Cardiac muscle cell (in vitro differentiated cells and primary cell): ENCODE results near the gene MIEN1. TPM values are rescaled to one million over a fixed set of nuclear protein-coding genes. Genes with fewer than 3 reads are reported as not detected.
"Not testable (repeated sequence)": the region's sequence is repeated elsewhere in the genome, so short reads cannot be mapped to it uniquely, and the experiment has no call there.

Experiments
- DNase-seq, 2 donors: peaks; one replicate each; pipeline versions ENCODE4 v3.0.0 to v3.0.0-alpha.2; 2010 to 2017; ENCODE audit warnings: low read depth in 1 of 2, low spot score in 1 of 2
- H3K27ac ChIP-seq: fragments of 200-600 bp; sonication (generic); 2 replicates; pipeline ENCODE4 v1.5.1; 2016
- H3K27me3 ChIP-seq: fragments of 200-600 bp; sonication (generic); 2 replicates; pipeline ENCODE4 v1.6.0; 2016; ENCODE audit warnings: control low read depth
- H3K36me3 ChIP-seq: fragments of 200-600 bp; sonication (generic); 2 replicates; pipeline ENCODE4 v1.5.1; 2016; ENCODE audit warnings: control low read depth
- H3K4me1 ChIP-seq: fragments of 200-600 bp; sonication (generic); 2 replicates; pipeline ENCODE4 v1.8.1; 2017; ENCODE audit warnings: low read depth, mild to moderate bottlenecking, mixed run types
- H3K4me3 ChIP-seq: fragments of 200-600 bp; sonication (generic); 2 replicates; pipeline ENCODE4 v1.5.1; 2016; ENCODE audit warnings: mild to moderate bottlenecking
- H3K9me3 ChIP-seq: fragments of 200-600 bp; sonication (generic); 2 replicates; pipeline ENCODE4 v1.5.1; 2017; ENCODE audit warnings: low read depth, mild to moderate bottlenecking, control low read depth
- CTCF ChIP-seq: IDR thresholded peaks from 2 replicates; pipeline ENCODE4 v1.5.1; 2012; ENCODE audit warnings: low read depth, mild to moderate bottlenecking, low read length
- polyA plus RNA-seq: library from polyadenylated mRNA; unstranded; fragments of >200 nt; fragmentation: Nextera tagmentation; extraction: Ambion mirVana; gene quantifications from 2 replicates; pipeline ENCODE4 v1.2.1, GENCODE V29; 2016
- total RNA-seq: library from RNA; depleted of rRNA; stranded (reverse); fragments of >200 nt; gene quantifications from 2 replicates; pipeline ENCODE4 v1.2.3, GENCODE V29; 2016

MIEN1 gene
- total and polyA plus RNA-seq, 2 experiments from 2014 or later = 64.3 to 87.8 TPM

GRCh38 chr17:39765175-39765574, 34.8 kb upstream of the MIEN1 start:
- Histone ChIP-seq H3K27ac (no peak overlapping the region), H3K4me1 (peaks cover 8% of the 10 kb centered on the region), H3K9me3 (no peaks in the 10 kb centered on the region), H3K36me3 (no peaks in the 10 kb centered on the region), H3K27me3 (no peaks in the 10 kb centered on the region), H3K4me3 (no peak overlapping the region)
- no peak for TF ChIP-seq CTCF
- no peak for DNase-seq

GRCh38 chr17:39764171-39764570, 33.8 kb upstream of the MIEN1 start:
- not testable (repeated sequence) for H3K4me1 ChIP-seq, H3K27ac ChIP-seq, H3K27me3 ChIP-seq, H3K36me3 ChIP-seq, H3K9me3 ChIP-seq, DNase-seq, H3K4me3 ChIP-seq

- DNase-seq = peak in 1 of 2 donors; percentile 73
- H3K36me3 ChIP-seq = no peaks in the 10 kb centered on the region
- H3K4me3 ChIP-seq = no peak overlapping the region
- H3K27me3 ChIP-seq = no peaks in the 10 kb centered on the region
- peaks cover 8% of the 10 kb centered on the region for H3K4me1 ChIP-seq
- no peak for TF ChIP-seq CTCF
- H3K9me3 ChIP-seq = no peaks in the 10 kb centered on the region
- no peak overlapping the region for H3K27ac ChIP-seq
Measured at GRCh38 chr17:39763051-39763820, 32.9 kb upstream of the MIEN1 start.

GRCh38 chr17:39761861-39762496, 31.6 kb upstream of the MIEN1 start:
- no peaks in the 10 kb centered on the region for H3K9me3 ChIP-seq
- H3K27ac ChIP-seq = no peak overlapping the region
- H3K4me3 ChIP-seq = no peak overlapping the region
- TF ChIP-seq CTCF = no peak
- H3K36me3 ChIP-seq = no peaks in the 10 kb centered on the region
- H3K27me3 ChIP-seq = no peaks in the 10 kb centered on the region
- DNase-seq = no peak
- peaks cover 3% of the 10 kb centered on the region for H3K4me1 ChIP-seq

- no peak for DNase-seq
Measured at GRCh38 chr17:39759204-39759603, 28.9 kb upstream of the MIEN1 start.

More at GRCh38 chr17:39759204-39759603, 28.9 kb upstream of the MIEN1 start:
- Histone ChIP-seq H3K27me3 (no peaks in the 10 kb centered on the region), H3K4me1 (peaks cover 13% of the 10 kb centered on the region), H3K27ac (no peak overlapping the region), H3K36me3 (no peaks in the 10 kb centered on the region), H3K9me3 (no peaks in the 10 kb centered on the region), H3K4me3 (no peak overlapping the region)
- no peak for TF ChIP-seq CTCF
